Keratinocyte (primary cell): Measurements from ENCODE around the gene ZNF470. TPM values are rescaled to one million over a fixed set of nuclear protein-coding genes. Genes with fewer than 3 reads are reported as not detected.

Source experiments
- DNase-seq: peaks from one replicate; pipeline ENCODE4 v3.0.0-alpha.2; 2011; ENCODE audit warnings: low read depth, missing footprints, low spot score
- FAIRE-seq: peaks from 2 replicates; lab custom pipeline; 2011; peaks lifted over from hg19 to GRCh38; lab: Jason Lieb, UNC
- H2AFZ ChIP-seq: 2 replicates; pipeline ENCODE4 v1.6.0; 2012; ENCODE audit warnings: low read length, control low read depth, inconsistent platforms; ENCODE audit not compliant: control insufficient read depth
- H3K27ac ChIP-seq: 2 replicates; pipeline ENCODE4 v1.5.1; 2011; ENCODE audit warnings: low read length; ENCODE audit not compliant: control insufficient read depth, insufficient read depth
- H3K27me3 ChIP-seq: 3 replicates; pipeline ENCODE4 v1.6.0; 2011; ENCODE audit warnings: low read length; ENCODE audit not compliant: control insufficient read depth, insufficient read depth; ENCODE audit errors: extremely low read depth
- H3K36me3 ChIP-seq, 2 experiments: 2 replicates in 1 of 2; 3 replicates in 1 of 2; pipeline ENCODE4 v1.5.1; 2011; ENCODE audit warnings: low read length in 2 of 2, mild to moderate bottlenecking in 1 of 2; ENCODE audit not compliant: control insufficient read depth in 2 of 2, insufficient read depth in 2 of 2; ENCODE audit errors: extremely low read depth in 1 of 2
- H3K4me1 ChIP-seq: 3 replicates; pipeline ENCODE4 v1.5.1; 2011; ENCODE audit warnings: low read length; ENCODE audit not compliant: control insufficient read depth, insufficient read depth; ENCODE audit errors: extremely low read depth
- H3K4me2 ChIP-seq: 3 replicates; pipeline ENCODE4 v1.6.0; 2011; ENCODE audit warnings: low read depth, low read length; ENCODE audit not compliant: control insufficient read depth, insufficient read depth; ENCODE audit errors: extremely low read depth
- H3K4me3 ChIP-seq, 3 experiments: fragments of 200-600 bp in 1 of 3; sonication (generic) in 1 of 3; 2 replicates in 2 of 3; 3 replicates in 1 of 3; pipeline ENCODE4 v1.5.1; 2011 to 2016; ENCODE audit warnings: low read length in 3 of 3, mild to moderate bottlenecking in 3 of 3, control low read depth in 2 of 3, inconsistent platforms in 1 of 3, low read depth in 1 of 3, mixed read lengths in 1 of 3, mixed run types in 1 of 3, moderate library complexity in 1 of 3; ENCODE audit not compliant: control insufficient read depth in 2 of 3, insufficient read depth in 2 of 3; ENCODE audit errors: extremely low read depth in 1 of 3
- H3K79me2 ChIP-seq: 2 replicates; pipeline ENCODE4 v1.6.0; 2012; ENCODE audit warnings: low read length; ENCODE audit not compliant: control insufficient read depth, insufficient read depth
- H3K9ac ChIP-seq: 3 replicates; pipeline ENCODE4 v1.6.0; 2011; ENCODE audit warnings: low read length; ENCODE audit not compliant: control insufficient read depth, insufficient read depth; ENCODE audit errors: extremely low read depth
- H3K9me1 ChIP-seq: 3 replicates; pipeline ENCODE4 v1.6.0; 2011; ENCODE audit warnings: low read length; ENCODE audit not compliant: control insufficient read depth, insufficient read depth; ENCODE audit errors: extremely low read depth
- H3K9me3 ChIP-seq: 2 replicates; pipeline ENCODE4 v1.5.1; 2012; ENCODE audit warnings: low read depth, low read length; ENCODE audit not compliant: control insufficient read depth
- H4K20me1 ChIP-seq: 3 replicates; pipeline ENCODE4 v1.6.0; 2011; ENCODE audit warnings: low read length; ENCODE audit not compliant: control insufficient read depth, insufficient read depth; ENCODE audit errors: extremely low read depth
- EZH2 ChIP-seq: IDR thresholded peaks from one replicate; pipeline ENCODE4 v1.6.1; 2012; ENCODE audit warnings: inconsistent platforms, mild to moderate bottlenecking, low read length, moderate library complexity
- dilution Hi-C: fragments of 300-500 bp; cut with MboI; formaldehyde crosslinking; loops from one replicate; pipeline ENCODE4 v1.7.0; 2020; ENCODE audit warnings: low sequenced_read_pairs; ENCODE audit not compliant: extremely low pct_ligation_motif_present
- polyA plus RNA-seq, 5 experiments: library from polyadenylated mRNA; depleted of rRNA in 3 of 5; stranded (reverse) in 3 of 5; stranded (forward) in 1 of 5; unstranded in 1 of 5; fragments of >200 nt; gene quantifications; 1 replicate in 1 of 5; 2 replicates in 3 of 5; 3 replicates in 1 of 5; pipeline versions ENCODE4 v1.2.1 to v1.2.3, GENCODE V29; 2011 to 2012; ENCODE audit warnings: missing spikeins in 2 of 5, low read depth in 1 of 5, low replicate concordance in 1 of 5
- TF ChIP-seq, protein P1 (sequence below), 3 experiments: IDR thresholded peaks in 1 of 3; conservative IDR thresholded peaks in 1 of 3; optimal IDR thresholded peaks in 1 of 3; 2 replicates in 2 of 3; 3 replicates in 1 of 3; pipeline versions ENCODE3 to v1.5.1; 2011; ENCODE audit warnings: low read length in 3 of 3, mild to moderate bottlenecking in 3 of 3, moderate library complexity in 2 of 3, control low read depth in 1 of 3, inconsistent platforms in 1 of 3; ENCODE audit not compliant: insufficient read depth in 2 of 3; ENCODE audit errors: extremely low read depth in 1 of 3

Gene ZNF470
- polyA plus RNA-seq, 1 donor (not counting 4 experiments of a cell fraction or from before 2014, with no cell fraction given) = 2.7 TPM

DNA sequence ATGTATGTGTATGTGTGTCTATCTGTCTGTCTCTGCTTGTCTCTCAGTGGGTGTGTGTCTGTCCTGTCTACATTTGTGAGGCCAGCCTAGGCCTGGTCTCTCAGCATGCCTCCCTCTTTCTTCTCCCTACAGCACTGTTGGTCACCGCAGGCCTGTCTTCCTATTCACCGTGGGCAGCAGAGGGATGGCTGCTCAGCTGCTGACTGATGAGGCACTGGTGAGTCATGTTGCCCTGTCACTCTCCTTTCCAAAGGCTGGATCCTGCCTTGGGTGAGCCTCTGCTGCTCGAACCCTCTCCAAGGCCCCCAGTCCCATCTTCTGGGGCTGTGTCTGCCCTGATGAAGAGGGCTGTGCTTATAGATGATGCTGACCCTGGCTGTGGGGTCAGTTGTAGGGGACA lies 34.1 kb downstream of the ZNF470 start:
- dilution Hi-C loops = no loop called here
- DNase-seq = no peak
- Histone ChIP-seq H3K36me3 (peaks cover 0 to 4% of the 10 kb centered on the region in 2 experiments), H3K9me1 (no peaks in the 10 kb centered on the region), H3K27me3 (no peaks in the 10 kb centered on the region), H4K20me1 (no peaks in the 10 kb centered on the region), H2AFZ (no peak overlapping the region), H3K9me3 (peaks cover 4% of the 10 kb centered on the region), H3K4me3 (no peak overlapping the region), H3K27ac (no peak overlapping the region), H3K9ac (no peak overlapping the region), H3K4me2 (no peak overlapping the region), H3K4me1 (no peaks in the 10 kb centered on the region), H3K79me2 (peaks cover 58% of the 10 kb centered on the region)
- no peak for TF ChIP-seq EZH2
- TF ChIP-seq, protein P1, sequence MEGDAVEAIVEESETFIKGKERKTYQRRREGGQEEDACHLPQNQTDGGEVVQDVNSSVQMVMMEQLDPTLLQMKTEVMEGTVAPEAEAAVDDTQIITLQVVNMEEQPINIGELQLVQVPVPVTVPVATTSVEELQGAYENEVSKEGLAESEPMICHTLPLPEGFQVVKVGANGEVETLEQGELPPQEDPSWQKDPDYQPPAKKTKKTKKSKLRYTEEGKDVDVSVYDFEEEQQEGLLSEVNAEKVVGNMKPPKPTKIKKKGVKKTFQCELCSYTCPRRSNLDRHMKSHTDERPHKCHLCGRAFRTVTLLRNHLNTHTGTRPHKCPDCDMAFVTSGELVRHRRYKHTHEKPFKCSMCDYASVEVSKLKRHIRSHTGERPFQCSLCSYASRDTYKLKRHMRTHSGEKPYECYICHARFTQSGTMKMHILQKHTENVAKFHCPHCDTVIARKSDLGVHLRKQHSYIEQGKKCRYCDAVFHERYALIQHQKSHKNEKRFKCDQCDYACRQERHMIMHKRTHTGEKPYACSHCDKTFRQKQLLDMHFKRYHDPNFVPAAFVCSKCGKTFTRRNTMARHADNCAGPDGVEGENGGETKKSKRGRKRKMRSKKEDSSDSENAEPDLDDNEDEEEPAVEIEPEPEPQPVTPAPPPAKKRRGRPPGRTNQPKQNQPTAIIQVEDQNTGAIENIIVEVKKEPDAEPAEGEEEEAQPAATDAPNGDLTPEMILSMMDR (optimal IDR thresholded peaks at IDR 0.05 in 1 of 3, IDR thresholded peaks at IDR 0.05 in 1 of 3, conservative IDR thresholded peaks at IDR 0.05 in 1 of 3; ENCODE audit: extremely low read depth in 1 of 3, insufficient read depth in 2 of 3, low read length in 3 of 3) = no peak
- no peak for FAIRE-seq

DNA sequence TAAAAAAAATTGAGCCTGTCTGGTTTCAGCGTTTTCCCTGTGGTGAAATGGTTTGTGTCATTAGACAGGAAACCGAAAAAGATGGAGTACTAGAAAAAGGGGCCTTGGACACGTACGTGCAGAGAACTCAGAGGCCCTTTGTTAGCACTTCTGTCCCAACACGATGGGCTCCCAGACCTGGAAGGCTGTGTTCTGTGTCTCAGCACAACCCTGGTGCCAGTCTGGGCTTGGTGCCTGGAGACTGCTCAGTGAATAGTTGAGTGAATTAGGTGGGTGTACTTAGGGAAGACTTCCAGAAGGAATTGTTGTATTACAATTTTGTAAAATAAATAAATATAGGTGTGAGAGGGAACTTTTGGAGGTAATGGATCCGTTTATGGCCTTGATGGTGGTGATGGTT lies 36.6 kb downstream of the ZNF470 start:
- Histone ChIP-seq H4K20me1 (no peaks in the 10 kb centered on the region), H3K9me3 (peaks cover 6% of the 10 kb centered on the region), H3K36me3 (peaks cover 0 to 5% of the 10 kb centered on the region in 2 experiments), H3K9me1 (no peaks in the 10 kb centered on the region), H3K4me1 (no peaks in the 10 kb centered on the region), H2AFZ (no peak overlapping the region), H3K9ac (no peak overlapping the region), H3K27ac (no peak overlapping the region), H3K79me2 (peaks cover 52% of the 10 kb centered on the region), H3K27me3 (no peaks in the 10 kb centered on the region), H3K4me3 (no peak overlapping the region), H3K4me2 (no peak overlapping the region)
- no peak for DNase-seq
- no peak for TF ChIP-seq EZH2
- TF ChIP-seq, protein P1 (optimal IDR thresholded peaks at IDR 0.05 in 1 of 3, IDR thresholded peaks at IDR 0.05 in 1 of 3, conservative IDR thresholded peaks at IDR 0.05 in 1 of 3; ENCODE audit: extremely low read depth in 1 of 3, insufficient read depth in 2 of 3, low read length in 3 of 3) = no peak
- no peak for FAIRE-seq
- dilution Hi-C loops = no loop called here
